ENCODE measurements around the gene PEX14. TPM values are rescaled to one million over a fixed set of nuclear protein-coding genes. Genes with fewer than 3 reads are reported as not detected.
A peak's percentile ranks its signal among the peaks of the same experiment; 100 is the strongest.

Gene PEX14
- total and polyA plus RNA-seq, 8 donors: 8.2 to 26.3 (median 12.6) TPM

DNA sequence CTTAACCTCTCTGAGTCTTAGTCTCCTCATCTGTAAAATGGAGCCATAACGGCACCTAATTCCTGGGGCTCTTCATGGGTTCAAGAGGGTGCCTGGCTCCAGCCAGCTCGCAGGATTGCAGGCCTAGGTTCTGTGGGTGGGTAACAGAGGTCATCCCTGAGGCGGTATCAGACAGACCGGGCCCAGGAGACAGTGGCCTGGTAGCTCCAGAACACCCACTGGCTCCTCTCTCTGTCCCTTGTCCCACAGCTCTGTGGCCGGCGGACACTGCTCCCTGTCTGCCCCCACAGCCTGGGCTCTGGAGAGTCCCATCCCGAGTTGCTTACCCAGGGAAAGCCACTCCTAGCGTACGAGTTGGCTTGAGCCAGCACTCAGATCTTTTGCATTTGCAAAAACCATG, 150.3 kb downstream of the PEX14 start:
- intact Hi-C loops (cut with DNase I; ENCODE audit: low total_unique reads): no loop called here
- DNase-seq: no peak
- H3K27me3 ChIP-seq: no peaks in the 10 kb centered on the region

DNA sequence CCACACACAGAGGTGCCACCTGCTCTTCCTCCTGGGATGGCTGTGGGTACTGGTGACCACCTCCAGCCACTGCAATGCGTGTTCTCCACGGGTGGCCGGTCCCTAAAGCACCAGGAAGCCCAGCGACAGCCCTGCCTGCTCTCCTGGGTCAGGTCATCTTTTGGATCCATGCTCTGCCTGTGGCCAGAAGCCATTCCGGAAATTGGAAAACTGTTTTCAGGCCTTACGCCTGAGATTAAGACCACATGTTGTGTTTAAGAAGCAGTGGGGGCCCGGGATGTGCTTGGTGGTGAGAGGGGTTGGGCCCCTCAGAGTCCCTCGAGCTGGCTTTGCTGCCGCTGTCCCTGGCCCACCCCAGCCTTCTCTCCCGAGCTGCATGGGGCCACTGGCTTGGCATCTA, 150.8 kb downstream of the PEX14 start:
- Histone ChIP-seq H3K4me1 (peaks cover 8 to 33% (median 32%) of the 10 kb centered on the region in 4 donors), H3K27me3 (no peaks in the 10 kb centered on the region), H3K9me3 (no peaks in the 10 kb centered on the region), H3K4me3 (no peak overlapping the region), H3K36me3 (peaks cover 5 to 72% (median 59%) of the 10 kb centered on the region in 4 donors), H3K27ac (no peak overlapping the region)
- intact Hi-C loops (cut with DNase I; ENCODE audit: low total_unique reads): no loop called here
- no peak for DNase-seq
- WGBS, 5 donors: 86 to 90% (median 87%) methylated on average over 10 of the region's 10 CpGs
- TF ChIP-seq, protein P1, sequence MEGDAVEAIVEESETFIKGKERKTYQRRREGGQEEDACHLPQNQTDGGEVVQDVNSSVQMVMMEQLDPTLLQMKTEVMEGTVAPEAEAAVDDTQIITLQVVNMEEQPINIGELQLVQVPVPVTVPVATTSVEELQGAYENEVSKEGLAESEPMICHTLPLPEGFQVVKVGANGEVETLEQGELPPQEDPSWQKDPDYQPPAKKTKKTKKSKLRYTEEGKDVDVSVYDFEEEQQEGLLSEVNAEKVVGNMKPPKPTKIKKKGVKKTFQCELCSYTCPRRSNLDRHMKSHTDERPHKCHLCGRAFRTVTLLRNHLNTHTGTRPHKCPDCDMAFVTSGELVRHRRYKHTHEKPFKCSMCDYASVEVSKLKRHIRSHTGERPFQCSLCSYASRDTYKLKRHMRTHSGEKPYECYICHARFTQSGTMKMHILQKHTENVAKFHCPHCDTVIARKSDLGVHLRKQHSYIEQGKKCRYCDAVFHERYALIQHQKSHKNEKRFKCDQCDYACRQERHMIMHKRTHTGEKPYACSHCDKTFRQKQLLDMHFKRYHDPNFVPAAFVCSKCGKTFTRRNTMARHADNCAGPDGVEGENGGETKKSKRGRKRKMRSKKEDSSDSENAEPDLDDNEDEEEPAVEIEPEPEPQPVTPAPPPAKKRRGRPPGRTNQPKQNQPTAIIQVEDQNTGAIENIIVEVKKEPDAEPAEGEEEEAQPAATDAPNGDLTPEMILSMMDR (IDR thresholded peaks at IDR 0.05): no peak
- TF ChIP-seq EP300 (IDR thresholded peaks at IDR 0.05) (no peak), POLR2A (IDR thresholded peaks at IDR 0.05) (no peak), POLR2AphosphoS5 (IDR thresholded peaks at IDR 0.05) (no peak)

More for the DNA sequence above, 150.3 kb downstream of the PEX14 start:
- H3K27ac ChIP-seq: no peak overlapping the region
- peaks cover 5 to 69% (median 56%) of the 10 kb centered on the region in 4 donors for H3K36me3 ChIP-seq
- H3K4me1 ChIP-seq: peaks cover 8 to 31% (median 30%) of the 10 kb centered on the region in 4 donors
- TF ChIP-seq POLR2AphosphoS5 (IDR thresholded peaks at IDR 0.05): no peak
- TF ChIP-seq EP300 (IDR thresholded peaks at IDR 0.05): no peak
- TF ChIP-seq, protein P1 (IDR thresholded peaks at IDR 0.05): no peak
- no peak for TF ChIP-seq POLR2A (IDR thresholded peaks at IDR 0.05)
- WGBS, 5 donors: 94 to 97% (median 96%) methylated on average over 4 to 9 of the region's 9 CpGs
- no peak overlapping the region for H3K4me3 ChIP-seq
- no peaks in the 10 kb centered on the region for H3K9me3 ChIP-seq

DNA sequence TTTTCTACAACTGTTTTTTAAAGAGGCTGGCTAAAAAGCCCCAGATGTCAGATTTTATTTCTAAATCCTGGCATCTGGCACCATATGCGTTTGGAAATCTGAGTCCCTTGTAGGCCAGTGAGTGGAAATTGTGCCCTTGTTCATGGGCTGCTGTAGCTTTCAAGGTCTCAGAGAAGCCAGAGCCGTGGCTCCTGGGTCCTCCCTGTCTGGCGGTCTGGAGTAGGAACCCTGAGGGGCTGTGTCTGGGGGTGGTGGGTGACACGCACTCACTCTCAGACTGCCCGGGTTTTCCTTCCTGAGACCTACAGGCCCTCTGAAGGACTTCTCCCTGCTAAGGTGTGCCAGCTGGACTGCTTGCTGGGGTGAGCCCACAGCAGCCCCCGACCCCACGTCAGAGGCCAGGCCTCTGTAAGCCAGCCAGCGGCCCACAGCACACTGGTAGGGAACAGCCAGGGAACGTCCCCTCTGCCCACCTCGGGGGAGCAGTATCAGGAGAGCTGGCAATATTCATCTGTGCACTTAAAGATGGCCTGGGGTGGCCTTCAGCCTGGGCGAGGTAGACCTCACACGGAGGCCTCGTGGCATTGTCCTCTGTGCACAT, 151.5 kb downstream of the PEX14 start:
- intact Hi-C loops (cut with DNase I; ENCODE audit: low total_unique reads): no loop called here
- no peak for TF ChIP-seq POLR2A (IDR thresholded peaks at IDR 0.05)
- H3K9me3 ChIP-seq: no peaks in the 10 kb centered on the region
- no peak for DNase-seq
- H3K27ac ChIP-seq: no peak overlapping the region
- H3K4me3 ChIP-seq: no peak overlapping the region
- no peaks in the 10 kb centered on the region for H3K27me3 ChIP-seq
- WGBS, 5 donors: 90 to 96% (median 91%) methylated on average over 11 to 13 of the region's 13 CpGs
- peaks cover 5 to 78% (median 60%) of the 10 kb centered on the region in 4 donors for H3K36me3 ChIP-seq
- peaks cover 12 to 40% (median 38%) of the 10 kb centered on the region in 4 donors for H3K4me1 ChIP-seq

DNA sequence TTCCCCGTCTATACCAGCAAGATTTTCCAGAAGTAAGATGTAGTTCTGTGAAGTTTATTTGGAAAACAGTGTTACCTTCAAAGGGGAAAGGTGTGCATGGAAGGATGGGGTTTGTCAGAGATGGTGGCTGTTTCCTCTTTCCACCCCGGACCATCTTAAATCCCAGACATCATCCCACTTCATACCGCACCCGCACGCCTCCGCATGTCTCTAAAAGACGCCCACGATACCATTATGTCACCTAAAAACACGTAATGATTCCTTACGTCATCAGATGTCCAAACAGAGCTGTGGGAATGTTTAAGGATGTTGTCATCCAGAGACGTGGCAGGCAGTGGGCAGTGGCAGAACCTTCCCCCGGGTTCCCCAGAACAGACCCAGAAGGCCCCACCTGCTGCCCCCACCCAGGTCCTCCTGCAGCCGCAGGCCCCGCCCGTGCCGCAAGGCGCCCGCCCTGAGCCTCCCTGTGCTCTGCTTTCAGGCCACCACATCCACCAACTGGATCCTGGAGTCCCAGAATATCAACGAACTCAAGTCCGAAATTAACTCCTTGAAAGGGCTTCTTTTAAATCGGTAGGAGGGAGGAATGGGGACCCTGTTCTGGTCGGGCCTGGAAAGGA, 152.2 kb downstream of the PEX14 start:
- 87 to 89% (median 88%) methylated on average over 22 of the region's 22 CpGs for WGBS, 5 donors
- peaks cover 17 to 47% (median 44%) of the 10 kb centered on the region in 4 donors for H3K4me1 ChIP-seq
- no peak overlapping the region for H3K4me3 ChIP-seq
- H3K27me3 ChIP-seq: no peaks in the 10 kb centered on the region
- no peaks in the 10 kb centered on the region for H3K9me3 ChIP-seq
- DNase-seq: no peak
- TF ChIP-seq EP300 (IDR thresholded peaks at IDR 0.05): no peak
- no peak for TF ChIP-seq POLR2AphosphoS5 (IDR thresholded peaks at IDR 0.05)
- TF ChIP-seq, protein P1 (IDR thresholded peaks at IDR 0.05): no peak
- TF ChIP-seq POLR2A (IDR thresholded peaks at IDR 0.05): no peak
- peaks cover 5 to 76% (median 59%) of the 10 kb centered on the region in 4 donors for H3K36me3 ChIP-seq
- intact Hi-C loops (cut with DNase I; ENCODE audit: low total_unique reads): no loop called here
- H3K27ac ChIP-seq: peak overlapping the region in 3 of 5 donors; percentile 39 to 83 (median 72)

DNA sequence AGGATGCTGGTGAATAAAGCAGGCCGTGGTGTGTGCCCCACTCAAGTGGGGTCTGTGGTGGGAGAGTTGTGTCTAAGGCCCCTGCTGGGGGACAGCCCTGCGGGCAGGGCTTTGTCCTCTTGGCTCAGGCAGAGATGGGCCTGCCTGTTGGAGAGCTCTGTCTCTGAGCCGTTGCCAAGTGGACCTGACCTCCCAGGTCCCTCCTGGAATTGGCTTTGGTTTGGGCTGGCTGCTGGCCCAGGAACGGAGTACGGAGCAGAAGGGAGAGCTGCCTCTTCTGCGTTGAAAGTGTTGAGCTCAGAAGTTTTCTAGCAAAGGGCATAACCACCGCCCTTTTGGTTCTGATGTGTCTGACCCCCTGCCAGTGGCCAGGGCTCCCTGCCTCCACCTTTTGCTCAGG, 153.9 kb downstream of the PEX14 start:
- no peak for TF ChIP-seq POLR2A (IDR thresholded peaks at IDR 0.05)
- no peak for TF ChIP-seq POLR2AphosphoS5 (IDR thresholded peaks at IDR 0.05)
- TF ChIP-seq, protein P1 (IDR thresholded peaks at IDR 0.05): no peak
- TF ChIP-seq EP300 (IDR thresholded peaks at IDR 0.05): no peak
- peak in 1 of 2 donors; percentile 93 for DNase-seq
- Histone ChIP-seq H3K4me3 (no peak overlapping the region), H3K27ac (peak overlapping the region; percentile 20 to 83 (median 70)), H3K27me3 (no peaks in the 10 kb centered on the region), H3K9me3 (no peaks in the 10 kb centered on the region), H3K4me1 (peaks cover 21 to 63% (median 56%) of the 10 kb centered on the region in 4 donors), H3K36me3 (peaks cover 0 to 60% (median 46%) of the 10 kb centered on the region in 4 donors)
- 34 to 40% (median 35%) methylated on average over 4 to 7 of the region's 7 CpGs for WGBS, 5 donors
- intact Hi-C loops (cut with DNase I; ENCODE audit: low total_unique reads): no loop called here
